Stimulated activated naive B cell treated with anti-CD40 and anti-IgM and Interleukin-4, amounts not matched to agents 10 μg/mL and 1 μg/mL and 100 μg/mL, for 72 hours (primary cell): ENCODE measurements around the gene B4GALT4.
"Not testable (repeated sequence)": the region's sequence is repeated elsewhere in the genome, so short reads cannot be mapped to it uniquely, and the experiment has no call there.

Source experiments
- ATAC-seq, 2 donors: fragments of 150-1000 bp; cut with Tn5 transposase; replicated peaks; 2 replicates each; pipeline ENCODE4 v1.10.0; 2021; ENCODE audit warnings: moderate library complexity in 1 of 2
- DNase-seq: peaks from one replicate; pipeline ENCODE4 v3.0.0; 2021
- H3K27ac Mint-ChIP-seq: one replicate; pipeline ENCODE4 v1.8.0; 2022; ENCODE audit warnings: mild to moderate bottlenecking, mixed read lengths
- H3K27me3 Mint-ChIP-seq, 2 donors: one replicate each; pipeline ENCODE4 v1.8.0; 2022; ENCODE audit warnings: mixed read lengths in 2 of 2
- H3K36me3 Mint-ChIP-seq, 2 donors: one replicate each; pipeline ENCODE4 v1.8.0; 2022; ENCODE audit warnings: mixed read lengths in 2 of 2, mild to moderate bottlenecking in 1 of 2
- H3K4me1 Mint-ChIP-seq, 2 donors: one replicate each; pipeline ENCODE4 v1.8.0; 2022; ENCODE audit warnings: mixed read lengths in 2 of 2, mild to moderate bottlenecking in 1 of 2
- H3K4me3 Mint-ChIP-seq, 2 donors: one replicate each; pipeline ENCODE4 v1.8.0; 2022; ENCODE audit warnings: mild to moderate bottlenecking in 2 of 2, mixed read lengths in 2 of 2, moderate library complexity in 1 of 2
- H3K9me3 Mint-ChIP-seq, 2 donors: one replicate each; pipeline ENCODE4 v1.8.0; 2022; ENCODE audit warnings: mixed read lengths in 2 of 2, mild to moderate bottlenecking in 1 of 2

The B4GALT4 gene

GRCh38 chr3:119240591-119241434 is at the start of gene B4GALT4:
Gene B4GALT4 (minus strand): TSS chr3:119240878. CDS start chr3:119230099, 10,779 bp downstream.
- no peaks in the 10 kb centered on the region for H3K9me3 Mint-ChIP-seq
- H3K27me3 Mint-ChIP-seq, result no peaks in the 10 kb centered on the region
- peak within 1 kb of the TSS; percentile 94 for H3K27ac Mint-ChIP-seq
- H3K4me1 Mint-ChIP-seq, result peaks cover 11 to 19% of the 10 kb centered on the region in 2 donors
- peak within 1 kb of the TSS; percentile 78 to 95 for H3K4me3 Mint-ChIP-seq
- DNase-seq, result peak; percentile 79
- H3K36me3 Mint-ChIP-seq, result peaks cover 6 to 14% of the 10 kb centered on the region in 2 donors
- ATAC-seq, result peak; percentile 87 to 90

- Mint-ChIP-seq H3K36me3 (peaks cover 3 to 4% of the 10 kb centered on the region in 2 donors), H3K9me3 (peaks cover 6 to 10% of the 10 kb centered on the region in 2 donors), H3K4me3 (no peak overlapping the region), H3K27ac (no peak overlapping the region), H3K27me3 (peaks cover 5 to 36% of the 10 kb centered on the region in 2 donors), H3K4me1 (peaks cover 11 to 15% of the 10 kb centered on the region in 2 donors)
- DNase-seq (no peak), ATAC-seq (no peak)
Observed at GRCh38 chr3:119289404-119289770, 48.7 kb upstream of the B4GALT4 start.

- H3K4me1 Mint-ChIP-seq, result peaks cover 11 to 15% of the 10 kb centered on the region in 2 donors
- no peak overlapping the region for H3K27ac Mint-ChIP-seq
Observed at GRCh38 chr3:119288669-119289403, 48.2 kb upstream of the B4GALT4 start.

GRCh38 chr3:119279584-119280243 is 39.0 kb upstream of the B4GALT4 start:
- DNase-seq, result no peak
- no peaks in the 10 kb centered on the region for H3K27me3 Mint-ChIP-seq
- peaks cover 12 to 16% of the 10 kb centered on the region in 2 donors for H3K36me3 Mint-ChIP-seq
- ATAC-seq, result no peak
- H3K4me1 Mint-ChIP-seq, result peaks cover 1 to 2% of the 10 kb centered on the region in 2 donors
- peaks cover 17 to 18% of the 10 kb centered on the region in 2 donors for H3K9me3 Mint-ChIP-seq
- H3K27ac Mint-ChIP-seq, result no peak overlapping the region
- no peak overlapping the region for H3K4me3 Mint-ChIP-seq

More at GRCh38 chr3:119288669-119289403, 48.2 kb upstream of the B4GALT4 start:
- Mint-ChIP-seq H3K9me3 (peaks cover 8 to 11% of the 10 kb centered on the region in 2 donors), H3K27me3 (peaks cover 5 to 36% of the 10 kb centered on the region in 2 donors), H3K36me3 (peaks cover 4 to 6% of the 10 kb centered on the region in 2 donors), H3K4me3 (no peak overlapping the region)
- ATAC-seq (no peak), DNase-seq (no peak)

- Mint-ChIP-seq H3K9me3 (peaks cover 17 to 18% of the 10 kb centered on the region in 2 donors), H3K4me3 (no peak overlapping the region), H3K4me1 (peaks cover 5 to 6% of the 10 kb centered on the region in 2 donors), H3K27me3 (no peaks in the 10 kb centered on the region), H3K36me3 (peaks cover 12 to 16% of the 10 kb centered on the region in 2 donors), H3K27ac (peak overlapping the region; percentile 6)
- ATAC-seq, result no peak
- no peak for DNase-seq
Observed at GRCh38 chr3:119279101-119279554, 38.5 kb upstream of the B4GALT4 start.

- DNase-seq, result no peak
- no peaks in the 10 kb centered on the region for H3K27me3 Mint-ChIP-seq
- peaks cover 1 to 3% of the 10 kb centered on the region in 2 donors for H3K9me3 Mint-ChIP-seq
- peaks cover 1 to 2% of the 10 kb centered on the region in 2 donors for H3K36me3 Mint-ChIP-seq
- no peak for ATAC-seq
- H3K4me1 Mint-ChIP-seq, result peaks cover 5 to 6% of the 10 kb centered on the region in 2 donors
- no peak overlapping the region for H3K4me3 Mint-ChIP-seq
- no peak overlapping the region for H3K27ac Mint-ChIP-seq
Observed at GRCh38 chr3:119276680-119277079, 36.0 kb upstream of the B4GALT4 start.

- not testable (repeated sequence) for H3K4me1 Mint-ChIP-seq, H3K27ac Mint-ChIP-seq, H3K4me3 Mint-ChIP-seq, DNase-seq, H3K36me3 Mint-ChIP-seq, H3K9me3 Mint-ChIP-seq, ATAC-seq
- peaks cover 19 to 31% of the 10 kb centered on the region in 2 donors for H3K27me3 Mint-ChIP-seq
Observed at GRCh38 chr3:119270212-119270611, 29.5 kb upstream of the B4GALT4 start.

GRCh38 chr3:119261055-119261454 is 20.4 kb upstream of the B4GALT4 start:
- DNase-seq (no peak), ATAC-seq (no peak)
- peaks cover 4 to 10% of the 10 kb centered on the region in 2 donors for H3K27me3 Mint-ChIP-seq
- H3K4me3 Mint-ChIP-seq, result no peak overlapping the region
- H3K27ac Mint-ChIP-seq, result no peak overlapping the region
- peaks cover 0 to 2% of the 10 kb centered on the region in 2 donors for H3K9me3 Mint-ChIP-seq
- peaks cover 0 to 4% of the 10 kb centered on the region in 2 donors for H3K36me3 Mint-ChIP-seq
- H3K4me1 Mint-ChIP-seq, result peaks cover 14 to 30% of the 10 kb centered on the region in 2 donors

- H3K9me3 Mint-ChIP-seq, result peaks cover 0 to 2% of the 10 kb centered on the region in 2 donors
- no peak for ATAC-seq
Observed at GRCh38 chr3:119259821-119260220, 19.1 kb upstream of the B4GALT4 start.

GRCh38 chr3:119258915-119259314 is 18.2 kb upstream of the B4GALT4 start:
- ATAC-seq (peak; percentile 93 to 95), DNase-seq (no peak)
- H3K4me3 Mint-ChIP-seq, result no peak overlapping the region
- peaks cover under 1 to 5% of the 10 kb centered on the region in 2 donors for H3K27me3 Mint-ChIP-seq
- H3K36me3 Mint-ChIP-seq, result peaks cover 0 to 4% of the 10 kb centered on the region in 2 donors
- H3K4me1 Mint-ChIP-seq, result peaks cover 14 to 30% of the 10 kb centered on the region in 2 donors
- H3K27ac Mint-ChIP-seq, result peak overlapping the region; percentile 42
- H3K9me3 Mint-ChIP-seq, result peaks cover 0 to 2% of the 10 kb centered on the region in 2 donors

More at GRCh38 chr3:119259821-119260220, 19.1 kb upstream of the B4GALT4 start:
- Mint-ChIP-seq H3K4me3 (no peak overlapping the region), H3K27ac (no peak overlapping the region), H3K27me3 (peaks cover 4 to 10% of the 10 kb centered on the region in 2 donors), H3K36me3 (peaks cover 0 to 4% of the 10 kb centered on the region in 2 donors), H3K4me1 (peaks cover 14 to 30% of the 10 kb centered on the region in 2 donors)
- no peak for DNase-seq

- peaks cover 0 to 4% of the 10 kb centered on the region in 2 donors for H3K36me3 Mint-ChIP-seq
- H3K27ac Mint-ChIP-seq, result peak overlapping the region; percentile 80
- DNase-seq (no peak), ATAC-seq (peak; percentile 83 to 86)
- peaks cover 1 to 2% of the 10 kb centered on the region in 2 donors for H3K9me3 Mint-ChIP-seq
- peaks cover 14 to 30% of the 10 kb centered on the region in 2 donors for H3K4me1 Mint-ChIP-seq
- peak overlapping the region in 1 of 2 donors; percentile 17 for H3K4me3 Mint-ChIP-seq
- no peaks in the 10 kb centered on the region for H3K27me3 Mint-ChIP-seq
Observed at GRCh38 chr3:119257654-119258410, 17.2 kb upstream of the B4GALT4 start.

- Mint-ChIP-seq H3K36me3 (peaks cover 0 to 4% of the 10 kb centered on the region in 2 donors), H3K9me3 (peaks cover 2 to 3% of the 10 kb centered on the region in 2 donors), H3K27ac (no peak overlapping the region), H3K27me3 (peaks cover 0 to 5% of the 10 kb centered on the region in 2 donors), H3K4me1 (peaks cover 14 to 30% of the 10 kb centered on the region in 2 donors), H3K4me3 (no peak overlapping the region)
- DNase-seq (no peak), ATAC-seq (no peak)
Observed at GRCh38 chr3:119257111-119257510, 16.4 kb upstream of the B4GALT4 start.

GRCh38 chr3:119255214-119255613 is 14.5 kb upstream of the B4GALT4 start:
- Mint-ChIP-seq H3K4me3 (no peak overlapping the region), H3K4me1 (peaks cover 14 to 30% of the 10 kb centered on the region in 2 donors), H3K9me3 (peaks cover 2 to 3% of the 10 kb centered on the region in 2 donors), H3K27me3 (peaks cover 0 to 5% of the 10 kb centered on the region in 2 donors), H3K27ac (no peak overlapping the region), H3K36me3 (peaks cover 0 to 4% of the 10 kb centered on the region in 2 donors)
- no peak for DNase-seq
- no peak for ATAC-seq
